Activated CD4-positive, CD25-positive, alpha-beta regulatory T cell treated with anti-CD3 and anti-CD28 coated beads, Interleukin-2, amount 50 U/mL, for 72 hours (primary cell): ENCODE measurements around the gene CYSRT1.

Experiments used
- DNase-seq: peaks from one replicate; pipeline ENCODE4 v3.0.0; 2021

CYSRT1 gene

DNA sequence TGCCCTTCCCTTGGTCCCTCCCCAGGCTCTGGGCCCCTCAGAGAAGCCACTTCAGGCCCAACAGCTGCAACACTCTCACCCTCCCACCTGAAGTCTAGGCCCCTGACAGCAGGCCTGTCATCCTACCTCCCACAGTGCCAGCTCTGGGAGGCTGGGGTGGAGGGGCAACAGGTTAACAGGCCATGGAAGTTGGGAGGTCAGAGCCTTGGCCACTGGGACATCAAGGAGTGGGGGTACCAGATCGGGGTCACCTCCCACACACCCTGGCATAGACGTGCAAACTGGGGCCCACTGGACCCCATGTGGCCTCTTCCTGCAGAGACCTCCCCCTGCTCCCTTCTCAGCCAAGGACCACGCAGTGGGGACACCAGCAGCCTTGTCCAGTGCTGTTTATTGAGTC is 33.7 kb upstream of the CYSRT1 start:
- no peak for DNase-seq

GRCh38 chr9:137191691-137192447 is 33.1 kb upstream of the CYSRT1 start:
- no peak for DNase-seq

GRCh38 chr9:137192448-137192780 is 32.6 kb upstream of the CYSRT1 start:
- DNase-seq, result no peak

DNA sequence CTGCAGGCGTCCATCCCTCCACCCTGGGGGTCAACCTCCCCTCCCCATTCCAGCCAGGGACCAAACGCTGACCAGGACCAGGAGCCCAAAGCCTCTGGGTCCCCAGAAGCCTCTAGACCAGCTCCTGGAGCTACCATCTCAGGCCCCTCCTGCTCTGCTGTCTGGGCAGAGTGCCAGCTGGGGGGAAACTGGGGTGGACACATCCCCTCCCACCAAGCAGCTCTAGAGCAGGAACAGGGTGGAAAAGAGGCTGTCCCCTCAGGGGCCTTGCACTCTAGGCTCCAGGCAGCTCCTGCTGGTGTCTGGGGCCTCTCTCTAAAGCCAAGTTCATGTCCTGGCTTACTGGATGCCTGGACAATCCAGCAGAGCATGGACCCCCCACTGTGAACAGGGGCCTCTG is 32.1 kb upstream of the CYSRT1 start:
- no peak for DNase-seq

DNA sequence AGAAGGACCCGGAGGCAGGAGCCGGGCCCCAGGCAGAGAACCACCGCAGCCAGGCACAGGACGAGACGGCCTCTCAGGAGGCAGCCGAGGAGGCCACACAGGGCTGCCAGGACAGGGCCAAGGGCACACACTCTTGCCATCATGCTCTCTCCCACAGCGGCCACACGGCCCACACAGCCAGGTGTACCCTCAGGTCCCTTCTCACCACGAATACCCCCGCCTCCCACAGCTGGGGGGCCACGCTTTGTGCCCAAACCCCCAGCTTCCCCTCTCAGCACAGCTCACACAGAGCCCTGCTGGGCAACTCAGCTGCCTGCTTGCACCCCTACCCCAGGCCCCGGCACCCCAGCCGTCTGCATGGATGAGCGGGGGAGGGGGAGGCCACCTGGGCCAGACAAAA is 31.2 kb upstream of the CYSRT1 start:
- no peak for DNase-seq

- no peak for DNase-seq
Measured at GRCh38 chr9:137194388-137194787, 30.6 kb upstream of the CYSRT1 start.

GRCh38 chr9:137194909-137195308 is 30.1 kb upstream of the CYSRT1 start:
- no peak for DNase-seq

GRCh38 chr9:137195525-137196220 is 29.3 kb upstream of the CYSRT1 start:
- DNase-seq, result no peak

DNA sequence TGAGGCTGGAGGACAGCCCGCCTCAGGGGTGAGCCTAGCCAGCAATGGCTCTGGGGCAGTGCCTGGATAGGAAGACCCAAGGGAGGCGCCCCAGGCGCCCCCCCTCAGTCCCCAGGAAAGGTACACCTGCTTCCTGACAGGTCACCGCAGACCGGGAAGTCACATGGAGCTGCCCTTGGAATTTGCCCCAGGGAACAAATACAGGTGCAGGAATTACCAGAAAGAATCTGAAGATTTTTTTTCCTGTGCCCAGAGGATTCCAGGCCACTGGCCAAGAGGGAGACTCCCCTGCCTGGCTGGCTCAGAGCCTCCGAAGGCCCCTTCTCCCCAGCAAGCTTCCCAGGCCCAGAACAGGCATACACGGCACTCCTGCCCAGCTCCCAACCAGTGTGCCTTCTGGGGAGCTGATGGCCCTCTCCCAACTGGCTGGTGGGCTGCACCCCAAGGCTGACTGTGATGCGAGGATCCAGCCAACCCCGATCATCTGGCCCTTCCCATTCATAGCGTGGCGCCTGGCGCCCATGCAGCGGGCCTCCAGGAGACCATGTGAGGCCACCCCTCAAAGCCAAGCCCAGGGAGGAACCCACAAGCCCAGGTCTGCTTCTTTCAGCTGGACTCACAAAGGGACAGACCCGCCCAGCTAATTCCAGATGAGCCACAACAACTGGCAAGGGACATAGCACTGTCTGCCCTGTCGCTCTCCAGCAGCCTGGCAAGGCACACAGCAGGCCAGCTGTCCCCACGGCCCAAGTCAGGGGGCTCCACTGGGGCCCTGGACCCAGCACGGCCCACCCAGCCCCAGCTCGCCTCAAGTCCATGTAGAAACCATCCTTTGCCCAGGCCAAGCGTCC is 26.7 kb upstream of the CYSRT1 start:
- no peak for DNase-seq

GRCh38 chr9:137198902-137199283 is 26.1 kb upstream of the CYSRT1 start:
- DNase-seq, result no peak

GRCh38 chr9:137199411-137200121 is 25.4 kb upstream of the CYSRT1 start:
- DNase-seq, result no peak

- DNase-seq, result peak; percentile 97
Measured at GRCh38 chr9:137200311-137201204, 24.4 kb upstream of the CYSRT1 start, which contains the start of gene TPRN. TPRN (minus strand) TSS chr9:137200741; CDS start chr9:137200711, 30 bp downstream.

- DNase-seq, result no peak
Measured at GRCh38 chr9:137201205-137201868, 23.6 kb upstream of the CYSRT1 start.

DNA sequence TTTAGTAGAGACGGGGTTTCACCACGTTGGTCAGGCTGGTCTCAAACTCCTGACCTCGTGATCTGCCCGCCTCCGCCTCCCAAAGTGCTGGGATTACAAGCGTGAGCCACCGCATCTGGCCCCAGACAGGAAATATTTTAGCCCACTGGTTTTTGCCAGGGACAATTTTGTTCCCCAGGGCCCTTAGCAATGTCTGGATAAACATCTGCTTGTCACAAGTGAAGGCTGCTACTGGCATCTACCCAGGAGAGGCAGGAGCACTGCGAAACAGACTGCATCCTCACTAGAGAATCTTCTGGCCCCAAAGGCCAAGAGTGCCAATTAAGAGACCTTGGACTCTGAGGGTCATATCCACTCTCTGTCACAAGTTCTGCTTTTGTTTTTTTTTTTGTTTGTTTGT is 22.0 kb upstream of the CYSRT1 start:
- no peak for DNase-seq

DNA sequence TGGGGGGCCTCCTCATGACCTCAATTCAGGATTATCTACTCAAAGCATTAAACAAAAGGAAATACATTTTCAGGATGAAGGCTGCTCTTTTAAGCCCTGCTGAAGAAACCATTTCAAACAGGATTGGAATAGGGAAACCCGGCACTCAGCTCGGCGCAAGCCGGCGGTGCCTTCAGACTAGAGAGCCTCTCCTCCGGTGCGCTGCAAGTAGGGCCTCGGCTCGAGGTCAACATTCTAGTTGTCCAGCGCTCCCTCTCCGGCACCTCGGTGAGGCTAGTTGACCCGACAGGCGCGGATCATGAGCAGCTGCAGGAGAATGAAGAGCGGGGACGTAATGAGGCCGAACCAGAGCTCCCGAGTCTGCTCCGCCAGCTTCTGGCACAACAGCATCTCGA is 20.2 kb upstream of the CYSRT1 start:
- no peak for DNase-seq

DNA sequence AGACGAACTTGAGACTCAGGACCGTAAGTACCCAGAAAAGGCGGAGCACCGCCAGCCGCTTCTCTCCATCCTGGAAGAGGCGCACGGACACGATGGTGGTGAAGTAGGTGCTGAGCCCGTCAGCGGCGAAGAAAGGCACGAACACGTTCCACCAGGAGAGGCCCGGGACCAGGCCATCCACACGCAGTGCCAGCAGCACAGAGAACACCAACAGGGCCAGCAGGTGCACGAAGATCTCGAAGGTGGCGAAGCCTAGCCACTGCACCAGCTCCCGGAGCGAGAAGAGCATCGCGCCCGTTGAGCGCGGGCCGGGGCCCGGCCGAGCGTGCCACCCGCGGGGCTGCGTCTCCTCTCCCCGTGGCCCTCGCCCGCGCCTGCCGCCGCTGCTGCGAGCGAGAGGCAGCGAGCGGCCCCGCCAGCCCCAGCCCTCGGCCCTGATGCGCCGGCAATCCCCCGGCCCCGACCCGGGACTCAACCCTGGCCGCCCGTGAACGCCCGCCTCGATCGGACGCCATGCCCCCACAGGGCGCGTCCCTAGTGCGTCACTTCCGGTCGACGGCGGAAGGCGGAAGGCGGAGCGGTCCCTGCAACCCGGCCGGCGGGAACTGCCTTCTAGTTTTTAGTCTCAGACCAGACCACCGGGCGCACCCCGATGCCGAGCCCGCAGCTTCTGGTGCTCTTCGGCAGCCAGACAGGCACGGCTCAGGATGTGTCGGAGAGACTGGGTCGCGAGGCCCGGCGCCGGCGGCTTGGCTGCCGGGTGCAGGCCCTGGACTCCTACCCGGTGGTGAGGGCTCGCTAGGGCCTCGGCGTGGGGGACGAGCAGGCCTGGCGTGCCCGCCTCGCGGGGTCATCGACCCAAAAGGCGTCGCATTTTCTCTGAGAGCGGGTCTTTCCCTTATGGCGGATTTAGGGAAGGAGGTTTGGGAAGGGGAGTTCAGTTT is 19.6 kb upstream of the CYSRT1 start, which contains the start of the genes NDOR1 and TMEM203:
Gene NDOR1 (plus strand): TSS at position 575 of the 944 bp plus-strand sequence. CDS start 78 bp downstream, at position 653.
Gene TMEM203 (minus strand): TSS at position 523 of the 944 bp plus-strand sequence. CDS start 234 bp downstream, at position 289.
- peak; percentile 95 for DNase-seq

GRCh38 chr9:137206602-137207001 is 18.4 kb upstream of the CYSRT1 start:
- no peak for DNase-seq

DNA sequence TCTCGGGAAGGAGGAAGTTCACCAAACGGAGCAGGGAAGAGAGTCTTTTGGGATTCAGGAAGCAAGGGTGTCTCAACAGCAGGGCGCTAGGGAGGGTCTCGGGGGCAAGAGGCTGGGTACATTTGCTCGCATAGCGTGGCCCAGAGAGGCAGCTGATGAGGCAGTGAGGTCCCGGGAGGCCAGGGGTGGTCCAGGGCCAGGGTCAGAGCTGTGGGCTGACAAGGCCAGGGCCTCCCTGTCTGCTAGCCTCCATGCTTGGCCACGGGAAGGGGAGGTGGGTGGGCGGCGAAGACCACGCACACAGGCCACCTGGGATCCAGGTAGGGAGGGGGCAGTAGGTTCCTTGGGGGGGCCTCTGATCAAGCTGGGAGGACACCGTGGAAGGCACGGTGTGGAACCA is 13.4 kb upstream of the CYSRT1 start:
- DNase-seq, result no peak

GRCh38 chr9:137212520-137212919 is 12.5 kb upstream of the CYSRT1 start:
- no peak for DNase-seq
